NOMO-1 treated with DMSO at 0.1 percent for 48 hours (cell line): ENCODE data around the gene DNAJC5.

ENCODE experiments used
- DNase-seq: peaks from one replicate; lab custom pipeline; 2025; ENCODE audit not compliant: unreplicated experiment; lab: John Stamatoyannopoulos, UW

The DNAJC5 gene

GRCh38 chr20:63978319-63979228 lies 83.6 kb downstream of the DNAJC5 start:
- peak; percentile 10 for DNase-seq

GRCh38 chr20:63979229-63979556 lies 84.3 kb downstream of the DNAJC5 start:
- no peak for DNase-seq

- peak; percentile 43 for DNase-seq
These were observed 84.8 kb downstream of the DNAJC5 start, which contains the start of gene SAMD10 for GRCh38 chr20:63979557-63980316. Gene SAMD10, minus strand, starts transcription at chr20:63979642. Its CDS starts 175 bp downstream, at chr20:63979467.

GRCh38 chr20:63980317-63980805 lies 85.4 kb downstream of the DNAJC5 start:
- DNase-seq, result no peak

GRCh38 chr20:63980806-63981728 lies 86.1 kb downstream of the DNAJC5 start, which contains the start of gene PRPF6:
Gene PRPF6, plus strand, starts transcription at chr20:63981132. Its CDS starts 114 bp downstream, at chr20:63981246.
- peak; percentile 97 for DNase-seq

- no peak for DNase-seq
These were observed 88.0 kb downstream of the DNAJC5 start for GRCh38 chr20:63982937-63983336.
